H9 (cell line): ENCODE data around the gene LAMB4. TPM values are rescaled to one million over a fixed set of nuclear protein-coding genes. Genes with fewer than 3 reads are reported as not detected.

ENCODE experiments used
- DNase-seq: peaks from one replicate; pipeline ENCODE4 v3.0.0-alpha.2; 2017
- H2AFZ ChIP-seq: one replicate; pipeline ENCODE4 v1.6.1; 2013; ENCODE audit warnings: mild to moderate bottlenecking, low read length, control low read depth, moderate library complexity
- H2AK5ac ChIP-seq: 2 replicates; pipeline ENCODE4 v1.6.1; 2013; ENCODE audit warnings: low read length, control low read depth, mixed read lengths; ENCODE audit not compliant: insufficient read length
- H2BK120ac ChIP-seq: one replicate; pipeline ENCODE4 v1.6.1; 2013; ENCODE audit warnings: low read depth, mild to moderate bottlenecking, low read length, control low read depth, inconsistent platforms; ENCODE audit not compliant: poor library complexity, severe bottlenecking
- H2BK12ac ChIP-seq: 2 replicates; pipeline ENCODE4 v1.6.1; 2013; ENCODE audit warnings: low read length, control low read depth, mixed read lengths, low read depth; ENCODE audit not compliant: insufficient read length
- H2BK15ac ChIP-seq: 2 replicates; pipeline ENCODE4 v1.6.1; 2013; ENCODE audit warnings: low read depth, low read length, control low read depth
- H2BK20ac ChIP-seq: one replicate; pipeline ENCODE4 v1.6.1; 2013; ENCODE audit warnings: low read depth, mild to moderate bottlenecking, low read length, control low read depth, inconsistent platforms; ENCODE audit not compliant: poor library complexity, severe bottlenecking
- H2BK5ac ChIP-seq: 2 replicates; pipeline ENCODE4 v1.6.1; 2013; ENCODE audit warnings: low read length, control low read depth, mixed read lengths; ENCODE audit not compliant: insufficient read length
- H3K14ac ChIP-seq: 2 replicates; pipeline ENCODE4 v1.6.1; 2013; ENCODE audit warnings: low read length, control low read depth; ENCODE audit not compliant: insufficient read depth
- H3K18ac ChIP-seq: 2 replicates; pipeline ENCODE4 v1.6.1; 2013; ENCODE audit warnings: low read depth, mild to moderate bottlenecking, mixed read lengths, low read length, control low read depth; ENCODE audit not compliant: insufficient read length
- H3K23ac ChIP-seq: 2 replicates; pipeline ENCODE4 v1.6.1; 2013; ENCODE audit warnings: low read length, control low read depth, mixed read lengths, low read depth; ENCODE audit not compliant: insufficient read length
- H3K23me2 ChIP-seq: 2 replicates; pipeline ENCODE4 v1.6.1; 2013; ENCODE audit warnings: low read depth, mild to moderate bottlenecking, mixed read lengths, low read length, control low read depth; ENCODE audit not compliant: insufficient read length, poor library complexity, severe bottlenecking
- H3K27ac ChIP-seq: 2 replicates; pipeline ENCODE4 v1.5.1; 2013; ENCODE audit warnings: low read length, control low read depth, mixed read lengths, low read depth; ENCODE audit not compliant: insufficient read length
- H3K27me3 ChIP-seq: 2 replicates; pipeline ENCODE4 v1.6.1; 2013; ENCODE audit warnings: low read length, control low read depth, inconsistent platforms; ENCODE audit not compliant: insufficient read depth
- H3K4ac ChIP-seq: 2 replicates; pipeline ENCODE4 v1.6.1; 2013; ENCODE audit warnings: low read depth, mild to moderate bottlenecking, control low read depth, inconsistent platforms, low read length, moderate library complexity
- H3K4me1 ChIP-seq: 2 replicates; pipeline ENCODE4 v1.6.1; 2013; ENCODE audit warnings: low read length, control low read depth, inconsistent platforms; ENCODE audit not compliant: insufficient read depth
- H3K4me2 ChIP-seq: 2 replicates; pipeline ENCODE4 v1.6.1; 2013; ENCODE audit warnings: low read length, control low read depth, mixed read lengths; ENCODE audit not compliant: insufficient read length, insufficient read depth
- H3K56ac ChIP-seq: 2 replicates; pipeline ENCODE4 v1.6.1; 2013; ENCODE audit warnings: low read depth, mild to moderate bottlenecking, mixed read lengths, low read length, control low read depth; ENCODE audit not compliant: insufficient read length
- H3K79me1 ChIP-seq: 2 replicates; pipeline ENCODE4 v1.6.1; 2013; ENCODE audit warnings: low read depth, mild to moderate bottlenecking, moderate library complexity, low read length, control low read depth, inconsistent platforms; ENCODE audit not compliant: insufficient read depth, poor library complexity, severe bottlenecking
- H3K79me2 ChIP-seq: 2 replicates; pipeline ENCODE4 v1.6.1; 2013; ENCODE audit warnings: low read length, control low read depth, inconsistent platforms; ENCODE audit not compliant: insufficient read depth
- H3K9ac ChIP-seq: 2 replicates; pipeline ENCODE4 v1.6.1; 2013; ENCODE audit warnings: low read length, control low read depth, mixed read lengths; ENCODE audit not compliant: insufficient read length; ENCODE audit errors: extremely low read depth
- H3K9me3 ChIP-seq: one replicate; pipeline ENCODE4 v1.6.1; 2013; ENCODE audit warnings: low read depth, low read length, inconsistent platforms; ENCODE audit not compliant: control insufficient read depth
- H3T11ph ChIP-seq: one replicate; pipeline ENCODE4 v1.6.1; 2013; ENCODE audit warnings: mild to moderate bottlenecking, low read length, control low read depth, inconsistent platforms
- H4K20me1 ChIP-seq: one replicate; pipeline ENCODE4 v1.6.1; 2013; ENCODE audit not compliant: control insufficient read depth, insufficient read length, insufficient read depth
- H4K5ac ChIP-seq: 2 replicates; pipeline ENCODE4 v1.6.1; 2013; ENCODE audit warnings: low read depth, mild to moderate bottlenecking, mixed read lengths, low read length, control low read depth; ENCODE audit not compliant: insufficient read length
- H4K8ac ChIP-seq: replicated peaks from 2 replicates; pipeline ENCODE4 v1.6.1; 2013; ENCODE audit warnings: low read length, control low read depth, mixed read lengths, low read depth; ENCODE audit not compliant: insufficient read length
- H4K91ac ChIP-seq: 2 replicates; pipeline ENCODE4 v1.6.1; 2013; ENCODE audit warnings: low read depth, mild to moderate bottlenecking, moderate library complexity, mixed read lengths, low read length, control low read depth; ENCODE audit not compliant: insufficient read length
- H3K27ac Mint-ChIP-seq, 3 experiments: 2 replicates in 2 of 3; 3 replicates in 1 of 3; pipeline ENCODE4 v1.8.0; 2020 to 2021; ENCODE audit warnings: mixed read lengths in 3 of 3, mild to moderate bottlenecking in 1 of 3, moderate library complexity in 1 of 3
- H3K27me3 Mint-ChIP-seq: 2 replicates; pipeline ENCODE4 v1.8.0; 2021; ENCODE audit warnings: low read depth, mild to moderate bottlenecking, moderate library complexity, mixed read lengths
- H3K36me3 Mint-ChIP-seq, 3 experiments: 2 replicates in 2 of 3; 3 replicates in 1 of 3; pipeline ENCODE4 v1.8.0; 2020 to 2021; ENCODE audit warnings: low read depth in 3 of 3, mixed read lengths in 3 of 3; ENCODE audit not compliant: insufficient read depth in 1 of 3
- H3K4me1 Mint-ChIP-seq, 2 experiments: 2 replicates each; pipeline ENCODE4 v1.8.0; 2020; ENCODE audit warnings: mixed read lengths in 2 of 2
- H3K4me3 Mint-ChIP-seq, 2 experiments: 2 replicates in 1 of 2; 3 replicates in 1 of 2; pipeline ENCODE4 v1.8.0; 2020 to 2021; ENCODE audit warnings: mild to moderate bottlenecking in 2 of 2, mixed read lengths in 2 of 2, moderate library complexity in 1 of 2
- H3K9me3 Mint-ChIP-seq, 2 experiments: 2 replicates in 1 of 2; 3 replicates in 1 of 2; pipeline ENCODE4 v1.8.0; 2020; ENCODE audit warnings: mild to moderate bottlenecking in 2 of 2, mixed read lengths in 2 of 2, moderate library complexity in 1 of 2
- CTCF ChIP-seq: fragments of 200-600 bp; sonication (generic); conservative IDR thresholded peaks from 3 replicates; pipeline ENCODE4 v1.8.0; 2021; ENCODE audit warnings: antibody characterized with exemption, mild to moderate bottlenecking
- WGBS: extraction: QIAGEN DNeasy Blood & Tissue Kit; methylation state at CpG from one replicate; pipeline ENCODE4 v1.1.7; 2013; ENCODE audit warnings: missing lambda C conversion rate, low lambda C conversion rate, mixed read lengths; ENCODE audit not compliant: insufficient read length; ENCODE audit errors: extremely low coverage; 5-methylcytosine and 5-hydroxymethylcytosine counted together
- total RNA-seq: library from RNA; stranded (reverse); gene quantifications from 2 replicates; pipeline ENCODE4 v1.2.1, GENCODE V29; 2021

Gene LAMB4
- total RNA-seq, 1 experiment from 2014 or later = not detected

GRCh38 chr7:108053250-108053649 is 76.9 kb downstream of the LAMB4 start:
- Histone ChIP-seq H2AFZ (no peak overlapping the region), H3K9me3 (no peaks in the 10 kb centered on the region), H2BK120ac (no peak overlapping the region), H3K4ac (no peak overlapping the region), H3K4me1 (no peaks in the 10 kb centered on the region), H3K18ac (no peak overlapping the region), H2AK5ac (no peak overlapping the region), H4K8ac (no peak overlapping the region), H4K20me1 (no peaks in the 10 kb centered on the region), H2BK15ac (no peak overlapping the region), H3K9ac (no peak overlapping the region), H3K27ac (no peak overlapping the region), H3K27me3 (no peaks in the 10 kb centered on the region), H3K79me1 (no peaks in the 10 kb centered on the region), H4K91ac (no peak overlapping the region), H2BK12ac (no peak overlapping the region), H3K14ac (no peak overlapping the region), H3K4me2 (no peak overlapping the region), H3K23me2 (no peaks in the 10 kb centered on the region), H3K23ac (no peak overlapping the region), H2BK5ac (no peak overlapping the region), H3K56ac (no peak overlapping the region), H3T11ph (no peak overlapping the region), H4K5ac (no peak overlapping the region), H3K79me2 (no peaks in the 10 kb centered on the region), H2BK20ac (no peak overlapping the region)
- WGBS = no CpG with 5 or more reads among the region's 4 CpGs
- H3K4me3 Mint-ChIP-seq = no peak overlapping the region
- no peak overlapping the region for H3K27ac Mint-ChIP-seq
- TF ChIP-seq CTCF = no peak
- peaks cover 0 to 5% of the 10 kb centered on the region in 2 experiments; a peak in 1 of 4 replicates for H3K4me1 Mint-ChIP-seq
- no peak for DNase-seq
- H3K27me3 Mint-ChIP-seq = no peaks in the 10 kb centered on the region
- no peaks in the 10 kb centered on the region for H3K36me3 Mint-ChIP-seq
- H3K9me3 Mint-ChIP-seq = no peaks in the 10 kb centered on the region
